Measurements from ENCODE around the gene GPSM1. TPM values are rescaled to one million over a fixed set of nuclear protein-coding genes. Genes with fewer than 3 reads are reported as not detected.
A peak's percentile ranks its signal among the peaks of the same experiment; 100 is the strongest.

GPSM1 gene
- total RNA-seq, 1 experiment from 2014 or later: 21.2 TPM

DNA sequence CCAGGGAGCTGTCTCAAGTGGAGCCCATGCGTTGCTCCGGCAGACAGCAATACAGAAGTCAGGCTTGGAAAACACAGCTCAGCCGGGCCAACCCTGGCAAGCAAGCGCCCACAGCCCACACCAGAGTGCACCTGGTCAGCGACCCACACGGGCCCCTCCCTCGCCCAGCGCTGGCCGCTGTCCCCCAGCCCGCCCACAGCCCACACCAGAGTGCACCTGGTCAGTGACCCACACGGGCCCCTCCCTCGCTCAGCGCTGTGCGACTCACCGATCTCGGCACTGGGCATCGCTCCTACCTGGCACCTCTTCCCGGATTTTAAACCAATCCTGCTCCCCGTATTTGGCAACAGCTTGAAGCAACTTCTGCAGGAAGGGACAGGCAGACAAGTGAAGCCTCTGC, 59.9 kb downstream of the GPSM1 start:
- DNase-seq (ENCODE audit: low read depth, low spot score): no peak
- in situ Hi-C loops (cut with HindIII; ENCODE audit: low pct_unique_long_range_greater_than_20kb, low sequenced_read_pairs): no loop called here

DNA sequence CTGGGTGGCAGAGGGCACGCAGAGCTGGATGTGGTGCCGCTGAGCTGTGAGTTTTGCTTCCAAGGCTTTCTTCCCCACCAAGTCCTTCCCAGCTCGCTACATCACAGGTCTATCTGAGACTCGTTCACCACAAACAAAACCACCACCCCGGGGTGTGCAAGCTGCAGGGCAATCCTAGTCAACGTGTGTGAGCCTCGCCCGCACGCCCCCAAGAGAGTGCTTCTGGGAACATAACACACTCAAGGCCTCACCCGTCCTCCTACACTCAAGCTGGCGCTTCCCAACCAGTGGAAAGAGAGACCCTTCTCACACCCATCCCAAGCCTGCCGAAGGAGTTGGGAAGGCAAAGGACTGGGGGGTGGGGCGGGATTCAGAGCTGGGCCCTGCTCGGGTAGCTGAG, 62.1 kb downstream of the GPSM1 start:
- in situ Hi-C loops (cut with HindIII; ENCODE audit: low pct_unique_long_range_greater_than_20kb, low sequenced_read_pairs): no loop called here
- DNase-seq (ENCODE audit: low read depth, low spot score): no peak

DNA sequence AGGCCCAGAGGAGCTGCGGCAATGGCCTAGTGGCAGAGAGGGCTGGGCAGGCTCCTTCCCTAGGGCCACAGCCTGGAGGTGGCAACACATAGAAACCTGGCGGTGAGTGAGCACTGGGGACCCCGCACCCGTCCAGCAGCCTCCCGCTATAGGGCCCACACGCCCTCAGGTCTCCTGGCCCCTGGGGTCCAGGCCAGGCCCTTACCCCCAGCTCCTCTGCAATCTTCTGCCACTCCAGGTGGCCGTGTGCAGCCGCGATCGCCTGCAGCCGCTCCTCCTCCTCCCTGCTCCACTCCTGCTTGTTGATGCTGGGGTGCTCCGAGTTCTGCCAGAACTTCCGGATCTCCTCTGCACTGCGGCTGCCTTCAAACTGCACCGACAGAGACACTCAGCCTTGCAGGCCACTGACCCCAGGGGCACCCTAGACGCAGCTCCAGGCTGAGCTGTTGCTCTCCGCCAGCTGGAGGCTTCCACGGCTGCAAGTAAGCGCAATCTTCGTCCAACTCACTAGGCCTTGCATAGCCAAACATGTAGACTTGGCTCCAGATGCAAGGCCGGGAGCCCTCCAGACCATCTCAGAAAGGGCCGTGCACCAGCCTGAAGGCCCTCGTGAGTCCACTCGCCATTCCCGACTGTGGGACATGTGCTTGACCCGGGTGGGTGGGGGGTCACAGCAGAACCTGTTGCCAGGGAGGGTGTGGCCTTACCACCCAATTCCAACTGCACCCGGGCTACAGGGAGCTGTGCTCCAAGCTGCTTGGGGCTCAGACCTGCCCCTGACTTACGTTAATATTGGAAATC, 64.6 kb downstream of the GPSM1 start:
- DNase-seq (ENCODE audit: low read depth, low spot score): no peak
- in situ Hi-C loops (cut with HindIII; ENCODE audit: low pct_unique_long_range_greater_than_20kb, low sequenced_read_pairs): no loop called here

DNA sequence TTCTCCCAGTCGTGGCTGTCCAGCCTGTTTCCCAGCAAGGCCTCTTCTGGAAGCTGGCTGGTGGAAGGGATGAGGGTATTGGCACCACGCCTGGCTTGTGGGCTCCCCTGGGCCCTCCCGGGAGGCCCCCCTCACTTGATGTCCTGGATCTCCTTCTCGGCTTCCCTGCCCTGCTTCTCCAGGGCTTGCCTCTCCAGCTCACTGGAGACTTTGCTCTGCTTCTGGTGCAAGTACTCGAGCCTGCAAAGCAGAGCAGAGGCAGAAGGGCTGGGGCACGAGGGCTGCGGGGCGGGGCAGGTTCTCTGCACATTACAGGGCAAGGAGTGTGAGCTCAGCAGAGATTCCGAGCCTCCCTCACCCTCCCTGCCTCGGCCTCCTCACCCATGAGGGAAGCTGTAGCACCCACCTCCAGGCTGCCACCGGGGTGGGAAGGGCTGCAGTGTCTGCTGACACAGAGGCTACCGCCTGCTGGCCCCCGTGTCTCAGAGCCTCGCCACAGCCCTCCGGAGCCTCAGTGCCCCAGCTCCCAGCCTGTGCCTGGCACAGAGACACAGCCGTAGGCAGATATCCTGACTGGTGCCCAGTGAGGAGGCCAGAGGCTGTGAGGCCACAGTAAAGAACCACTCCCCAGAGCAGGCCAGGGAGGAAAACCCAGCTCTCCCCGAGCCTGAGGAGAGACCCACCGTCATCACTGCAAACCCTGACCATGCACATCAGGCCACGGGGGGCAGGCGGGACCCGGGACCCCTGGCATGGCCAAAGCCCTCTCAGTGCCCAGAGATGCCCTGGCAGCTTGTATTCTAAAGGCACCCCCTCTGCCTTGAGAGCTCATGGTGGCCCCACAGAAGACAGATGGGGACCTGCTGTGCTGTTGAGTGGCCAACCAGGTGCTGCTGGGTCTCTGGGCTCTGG, 65.5 kb downstream of the GPSM1 start:
- no peak for DNase-seq (ENCODE audit: low read depth, low spot score)
- in situ Hi-C loops (cut with HindIII; ENCODE audit: low pct_unique_long_range_greater_than_20kb, low sequenced_read_pairs): no loop called here

DNA sequence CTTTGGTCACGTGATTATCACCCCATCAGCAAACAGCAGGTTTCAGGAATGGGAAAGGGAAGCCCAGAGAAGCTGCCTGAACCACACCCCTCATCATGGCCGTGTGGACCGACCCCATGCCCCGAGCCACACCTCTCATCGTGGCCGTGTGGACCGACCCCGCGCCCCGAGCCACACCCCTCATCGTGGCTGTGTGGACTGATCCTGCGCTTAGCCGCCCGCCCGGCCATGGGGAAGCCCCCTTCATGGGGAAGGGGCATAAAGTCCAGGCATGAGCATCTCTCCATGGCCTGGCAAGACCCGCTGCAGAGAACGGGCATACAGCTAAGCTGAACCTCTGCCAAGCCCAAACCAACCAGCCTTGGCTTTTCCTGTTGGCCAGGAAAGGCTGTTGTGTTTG, 66.2 kb downstream of the GPSM1 start:
- no peak for DNase-seq (ENCODE audit: low read depth, low spot score)
- in situ Hi-C loops (cut with HindIII; ENCODE audit: low pct_unique_long_range_greater_than_20kb, low sequenced_read_pairs): no loop called here

DNA sequence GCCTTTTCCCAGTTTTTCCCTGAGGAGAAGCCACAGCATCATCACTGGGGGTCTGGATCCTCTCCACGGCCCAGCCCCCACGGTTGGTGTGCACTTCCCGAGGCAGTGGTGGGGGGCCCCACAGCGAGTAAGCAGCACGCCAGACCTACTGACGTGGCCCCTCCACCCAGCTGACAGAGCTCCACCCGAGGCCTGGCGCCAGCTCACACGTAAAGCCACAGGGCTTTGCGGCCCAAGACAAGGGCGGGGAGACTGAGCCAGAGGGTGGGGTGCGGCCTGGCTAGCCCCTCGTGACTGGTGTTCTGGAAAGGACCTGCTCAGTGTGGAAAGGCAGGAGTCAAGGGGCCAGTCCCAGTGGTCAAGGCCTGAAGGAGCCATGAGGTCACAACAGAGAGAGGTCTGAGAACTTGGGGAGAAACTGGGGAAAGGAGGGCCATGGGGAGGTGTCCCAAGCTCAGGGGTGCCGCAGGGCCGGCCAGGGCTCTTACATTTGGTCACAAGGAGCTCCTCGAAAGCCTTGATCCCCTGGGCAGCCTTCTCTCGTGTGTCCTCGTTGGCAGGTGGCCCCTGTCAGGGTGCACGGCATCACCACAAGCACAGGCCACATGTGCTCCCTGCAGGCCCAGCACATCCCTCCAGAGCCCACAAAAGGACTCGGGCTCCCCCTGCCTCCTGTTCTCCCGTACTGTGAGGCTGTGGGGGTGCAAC, 67.1 kb downstream of the GPSM1 start:
- no peak for DNase-seq (ENCODE audit: low read depth, low spot score)
- in situ Hi-C loops (cut with HindIII; ENCODE audit: low pct_unique_long_range_greater_than_20kb, low sequenced_read_pairs): no loop called here

DNA sequence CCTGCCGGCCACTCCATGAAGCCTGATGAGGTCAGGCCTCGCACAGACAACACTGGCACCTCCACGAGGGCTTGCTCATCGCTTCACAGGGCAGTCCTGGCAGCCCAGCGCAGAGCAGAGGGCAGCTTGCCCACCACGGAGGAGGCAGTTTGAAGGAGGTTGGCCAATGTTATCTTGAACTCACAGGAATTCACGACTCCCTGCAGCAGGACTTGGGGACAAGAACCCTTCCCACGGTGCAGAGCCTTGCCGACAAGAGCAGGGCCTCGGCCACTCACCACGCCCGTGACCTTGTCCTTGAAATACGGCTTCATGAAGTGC, 67.6 kb downstream of the GPSM1 start:
- no peak for DNase-seq (ENCODE audit: low read depth, low spot score)
- in situ Hi-C loops (cut with HindIII; ENCODE audit: low pct_unique_long_range_greater_than_20kb, low sequenced_read_pairs): no loop called here

DNA sequence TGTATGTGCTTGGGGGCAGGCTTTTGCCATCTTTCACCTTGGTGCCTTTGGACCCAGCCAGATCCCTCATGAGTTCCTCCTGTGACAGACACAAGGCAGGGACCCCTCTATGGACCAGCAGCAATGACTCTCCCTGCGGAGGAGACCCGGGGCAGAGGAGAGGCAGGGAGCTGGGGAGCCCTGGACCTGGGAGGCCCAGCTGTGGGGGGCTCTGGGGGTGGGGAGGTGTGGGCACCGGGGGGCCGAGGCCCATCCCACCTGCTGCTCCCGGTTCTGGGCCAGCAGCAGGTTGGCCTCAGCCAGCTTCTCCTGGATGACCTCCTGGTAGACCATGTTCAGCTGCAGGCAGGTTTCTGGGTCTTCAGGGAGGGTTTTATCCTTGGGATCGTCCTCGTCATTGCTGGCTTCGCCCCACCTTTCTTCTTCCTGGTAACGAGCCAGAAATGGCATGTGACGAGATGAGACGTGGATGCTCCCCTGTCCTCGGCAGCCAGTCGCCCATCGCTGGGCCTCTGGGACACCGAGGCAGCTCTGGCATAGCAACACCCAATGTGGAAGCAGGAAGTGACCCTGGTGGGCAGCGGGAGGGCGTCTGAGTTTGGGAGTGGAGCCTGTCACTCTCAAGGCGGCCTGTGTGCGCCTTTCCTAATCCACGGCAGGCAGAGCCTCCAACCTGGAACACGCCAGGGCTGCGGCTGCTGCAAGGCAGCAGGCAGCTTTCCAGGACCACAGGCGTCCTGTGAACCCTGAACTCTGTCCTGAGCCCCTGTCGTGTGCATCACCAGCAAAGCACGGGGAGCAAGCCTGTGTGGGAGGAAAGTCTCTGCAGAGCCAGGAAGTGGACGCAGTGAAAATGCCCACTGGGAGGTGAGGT, 68.2 kb downstream of the GPSM1 start:
- in situ Hi-C loops (cut with HindIII; ENCODE audit: low pct_unique_long_range_greater_than_20kb, low sequenced_read_pairs): no loop called here
- no peak for DNase-seq (ENCODE audit: low read depth, low spot score)

DNA sequence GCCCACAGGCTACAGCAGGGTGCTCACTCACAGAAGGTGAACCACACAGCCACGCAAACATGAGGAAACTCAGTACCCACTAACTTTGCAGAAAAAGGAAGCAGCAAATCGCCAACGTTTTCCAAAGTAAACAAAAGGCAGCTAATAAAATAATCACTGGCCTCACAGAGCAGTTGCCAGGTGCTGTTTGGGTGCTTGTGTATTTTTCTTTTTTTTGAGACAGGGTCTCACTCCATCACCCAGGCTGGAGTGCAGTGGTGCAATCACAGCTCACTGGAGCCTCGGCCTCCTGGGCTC, 68.8 kb downstream of the GPSM1 start:
- no peak for DNase-seq (ENCODE audit: low read depth, low spot score)
- in situ Hi-C loops (cut with HindIII; ENCODE audit: low pct_unique_long_range_greater_than_20kb, low sequenced_read_pairs): no loop called here

DNA sequence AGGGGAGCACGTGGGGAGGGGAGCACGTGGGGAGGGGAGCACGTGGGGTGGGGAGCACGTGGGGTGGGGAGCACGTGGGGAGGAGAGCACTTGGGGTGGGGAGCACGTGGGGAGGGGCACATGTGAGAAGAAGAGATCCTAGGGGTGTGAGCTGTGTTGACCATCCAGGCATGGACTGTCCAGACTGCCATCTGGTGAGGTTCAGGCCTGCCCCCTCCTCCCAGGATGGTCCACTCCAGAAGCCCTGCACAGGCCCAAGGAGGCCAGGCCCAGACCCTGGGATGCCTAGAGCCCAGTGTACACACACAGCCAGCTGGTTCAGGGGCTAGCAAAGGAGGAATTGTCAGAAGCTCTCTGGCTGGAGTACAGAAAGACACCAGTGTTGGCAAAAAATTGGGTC, 70.3 kb downstream of the GPSM1 start:
- in situ Hi-C loops (cut with HindIII; ENCODE audit: low pct_unique_long_range_greater_than_20kb, low sequenced_read_pairs): no loop called here

DNA sequence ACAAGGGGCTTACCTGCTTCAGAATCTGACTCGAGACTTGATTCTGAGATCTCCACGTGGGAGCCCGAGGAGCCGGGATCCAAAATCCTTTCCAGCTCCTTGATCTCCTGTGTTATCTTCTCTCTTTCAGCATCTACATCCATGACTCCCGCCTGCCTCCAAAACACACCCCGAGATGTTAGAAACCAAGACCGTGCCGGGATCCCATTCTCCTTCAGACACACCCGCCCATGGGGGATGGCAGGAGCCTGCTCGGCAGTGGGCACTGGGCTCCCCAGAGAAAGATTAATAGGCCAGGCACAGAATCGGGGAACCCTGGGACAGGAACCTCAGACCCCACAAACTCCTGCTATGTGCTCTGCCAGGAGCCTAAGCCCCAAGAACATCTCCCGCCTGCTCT, 70.9 kb downstream of the GPSM1 start:
- no peak for DNase-seq (ENCODE audit: low read depth, low spot score)
- in situ Hi-C loops (cut with HindIII; ENCODE audit: low pct_unique_long_range_greater_than_20kb, low sequenced_read_pairs): no loop called here

More for the DNA sequence above, 70.3 kb downstream of the GPSM1 start:
- DNase-seq (ENCODE audit: low read depth, low spot score): no peak

DNA sequence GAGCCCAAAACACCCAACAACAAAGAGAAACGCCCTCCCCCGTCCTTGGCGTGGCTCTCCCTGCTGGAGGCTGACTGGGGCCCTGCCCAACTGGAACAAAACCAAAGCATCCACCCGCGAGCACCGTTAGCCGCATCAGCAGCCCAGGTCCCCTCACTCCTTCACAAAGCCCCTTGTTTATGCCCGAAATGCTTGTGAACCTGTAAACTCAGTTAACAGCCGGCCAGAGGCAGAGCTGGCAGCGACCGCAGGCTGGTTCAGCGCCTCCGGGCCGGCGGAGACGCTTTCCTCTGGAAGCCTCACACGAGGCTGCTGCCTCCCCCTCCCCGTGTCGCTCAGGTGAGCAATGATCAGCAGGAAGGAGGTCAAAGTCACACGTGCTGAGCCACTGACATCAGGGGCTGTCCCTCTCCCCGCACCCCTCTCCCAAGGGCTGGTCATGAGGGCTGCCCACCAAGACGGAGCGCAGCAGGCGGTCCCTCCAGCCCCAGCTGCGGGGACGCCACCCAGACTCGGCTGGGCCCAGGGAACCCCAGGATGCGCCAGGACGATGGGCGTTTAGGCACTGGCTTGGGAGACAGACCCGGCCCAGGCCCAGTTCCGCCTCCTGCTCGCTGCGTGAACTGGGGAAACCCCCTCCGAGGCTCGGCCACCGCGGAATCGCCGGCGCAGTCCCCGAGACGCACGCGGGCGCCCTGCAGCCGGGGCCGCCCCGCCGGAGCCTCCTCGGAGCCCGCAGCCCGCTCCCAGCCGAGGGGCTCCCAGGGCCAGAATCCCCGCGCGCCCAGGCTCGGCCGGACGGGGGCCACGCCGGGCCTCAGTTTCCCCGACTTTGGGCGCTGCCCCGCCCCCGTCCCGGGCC, 72.1 kb downstream of the GPSM1 start:
- no peak for DNase-seq (ENCODE audit: low read depth, low spot score)
- in situ Hi-C loops (cut with HindIII; ENCODE audit: low pct_unique_long_range_greater_than_20kb, low sequenced_read_pairs): no loop called here

DNA sequence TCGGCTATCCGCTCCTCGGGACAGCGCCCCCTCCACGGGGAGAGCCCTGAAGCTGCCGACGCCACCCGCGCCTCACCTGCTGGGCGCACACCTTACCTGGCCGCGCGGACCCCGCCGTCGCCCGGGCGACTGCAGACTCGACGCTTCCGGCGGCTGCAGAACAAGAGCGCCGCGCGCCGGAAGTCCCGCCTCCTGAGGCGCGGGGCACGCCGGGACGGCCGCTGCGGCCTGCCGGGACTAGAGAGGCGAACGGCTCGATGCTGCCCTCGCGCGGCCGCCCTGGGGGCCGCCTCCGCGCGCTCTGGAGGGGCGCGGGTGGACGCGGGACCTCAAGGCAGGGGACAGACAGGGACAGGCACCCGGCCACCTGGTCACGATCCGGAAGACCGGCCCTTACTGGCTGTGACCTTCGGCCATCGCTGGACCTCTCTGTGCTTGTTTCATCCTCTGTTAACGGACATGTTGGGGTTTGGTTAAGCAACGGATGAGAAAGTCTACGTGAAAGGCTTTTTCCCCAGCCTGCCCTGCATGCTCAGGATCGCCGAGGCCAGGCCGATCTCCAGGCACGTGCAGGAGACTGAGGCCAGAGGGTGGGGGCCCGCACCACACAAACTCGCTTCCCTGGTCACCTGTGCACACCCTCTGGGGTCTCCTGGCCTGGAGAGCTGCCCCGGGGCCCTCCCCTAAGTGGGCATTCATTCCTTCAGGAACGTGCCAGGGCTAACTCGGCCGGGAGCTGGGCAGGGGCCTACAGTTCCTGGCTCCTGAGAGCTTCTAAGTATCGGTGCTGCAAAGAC, 72.9 kb downstream of the GPSM1 start, which contains the start of gene SNAPC4:
Gene SNAPC4, minus strand, starts transcription at position 133 of the 797 bp plus-strand sequence. CDS start 1,742 bp downstream, outside the sequence.
- peak; percentile 84 for DNase-seq (ENCODE audit: low read depth, low spot score)
- in situ Hi-C loops (cut with HindIII; ENCODE audit: low pct_unique_long_range_greater_than_20kb, low sequenced_read_pairs): no loop called here

DNA sequence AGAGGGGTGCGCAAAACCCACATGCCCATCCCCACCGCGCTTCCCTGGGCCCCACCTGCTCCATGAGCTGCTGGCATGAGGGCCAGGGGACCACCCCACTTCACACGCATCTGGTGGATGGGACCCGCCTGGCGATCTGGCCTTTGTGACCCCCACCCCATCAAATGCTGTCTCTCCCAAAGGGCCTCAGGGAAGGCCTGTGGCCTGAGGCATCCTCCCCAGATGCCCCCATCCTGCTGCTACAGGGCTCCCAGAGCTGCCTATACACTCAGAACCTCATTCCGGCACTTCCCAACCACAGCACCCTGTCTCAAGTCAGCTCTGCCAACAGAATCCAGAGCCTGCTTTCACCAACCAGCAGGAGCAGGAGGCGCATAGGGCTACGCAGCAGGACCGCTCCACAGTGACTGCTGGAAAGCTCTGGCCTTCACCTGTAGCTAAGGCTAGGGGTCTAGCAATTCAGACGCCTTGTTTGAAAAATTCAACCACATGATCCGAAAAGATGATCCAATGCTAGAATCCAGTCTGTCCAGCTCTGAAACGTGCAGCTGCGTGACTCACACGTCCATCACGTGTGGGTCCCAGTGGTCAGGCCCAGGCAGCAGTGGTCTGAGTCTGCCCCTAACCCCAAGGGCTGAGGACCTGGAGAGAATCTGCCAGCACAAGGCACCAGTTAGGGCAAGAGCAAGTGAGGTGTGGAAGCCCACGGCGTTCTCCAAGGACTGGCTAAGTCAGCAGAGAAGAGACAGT, 74.0 kb downstream of the GPSM1 start:
- in situ Hi-C loops (cut with HindIII; ENCODE audit: low pct_unique_long_range_greater_than_20kb, low sequenced_read_pairs): no loop called here
- no peak for DNase-seq (ENCODE audit: low read depth, low spot score)

DNA sequence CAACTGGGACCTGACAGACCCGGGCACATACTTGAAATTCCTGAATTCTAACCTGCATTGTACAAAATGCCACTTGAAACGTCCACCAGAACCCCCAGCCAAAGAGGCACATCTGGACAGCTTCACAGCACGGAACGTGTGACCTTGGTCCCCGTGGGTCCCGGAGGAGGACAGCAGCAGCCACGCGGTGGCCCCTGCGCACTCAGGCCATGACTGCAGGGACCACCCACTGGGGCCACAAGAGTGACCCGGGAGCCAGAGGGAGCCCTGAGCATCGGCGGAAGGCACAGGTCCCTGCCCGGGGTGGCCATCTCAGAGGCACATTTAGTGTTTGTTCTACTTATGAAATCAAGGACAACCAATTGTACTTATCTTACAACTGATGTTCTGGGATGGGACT, 74.7 kb downstream of the GPSM1 start:
- in situ Hi-C loops (cut with HindIII; ENCODE audit: low pct_unique_long_range_greater_than_20kb, low sequenced_read_pairs): no loop called here
- no peak for DNase-seq (ENCODE audit: low read depth, low spot score)
